ENCODE data around the gene MAPK8. TPM values are rescaled to one million over a fixed set of nuclear protein-coding genes. Genes with fewer than 3 reads are reported as not detected.

MAPK8 gene
- total RNA-seq, 4 donors from 2014 or later: 13.6 to 182 (median 41.7) TPM

GRCh38 chr10:48333856-48334255 is 27.4 kb downstream of the MAPK8 start:
- TF ChIP-seq CTCF (IDR thresholded peaks at IDR 0.05) (no peak), POLR2A (IDR thresholded peaks at IDR 0.05) (no peak)

GRCh38 chr10:48335788-48336187 is 29.3 kb downstream of the MAPK8 start:
- Histone ChIP-seq H3K4me3 (no peak overlapping the region), H3K27me3 (no peaks in the 10 kb centered on the region), H3K36me3 (no peaks in the 10 kb centered on the region), H3K9me3 (no peaks in the 10 kb centered on the region), H3K27ac (no peak overlapping the region), H3K4me1 (no peaks in the 10 kb centered on the region)
- intact Hi-C loops (cut with DNase I; ENCODE audit: low total_unique reads): no loop called here
- TF ChIP-seq CTCF (IDR thresholded peaks at IDR 0.05) (no peak), POLR2A (IDR thresholded peaks at IDR 0.05) (no peak)
- DNase-seq: no peak

More at GRCh38 chr10:48333856-48334255, 27.4 kb downstream of the MAPK8 start:
- DNase-seq: no peak
- intact Hi-C loops (cut with DNase I; ENCODE audit: low total_unique reads): no loop called here
- Histone ChIP-seq H3K27ac (no peak overlapping the region), H3K4me3 (no peak overlapping the region), H3K4me1 (no peaks in the 10 kb centered on the region), H3K36me3 (no peaks in the 10 kb centered on the region), H3K9me3 (no peaks in the 10 kb centered on the region), H3K27me3 (no peaks in the 10 kb centered on the region)

GRCh38 chr10:48336978-48337599 is 30.6 kb downstream of the MAPK8 start:
- DNase-seq: no peak
- no peaks in the 10 kb centered on the region for H3K27me3 ChIP-seq
- H3K36me3 ChIP-seq: no peaks in the 10 kb centered on the region
- H3K9me3 ChIP-seq: no peaks in the 10 kb centered on the region
- no peak overlapping the region for H3K27ac ChIP-seq
- intact Hi-C loops (cut with DNase I; ENCODE audit: low total_unique reads): no loop called here
- no peak overlapping the region for H3K4me3 ChIP-seq
- no peaks in the 10 kb centered on the region for H3K4me1 ChIP-seq
- TF ChIP-seq POLR2A (IDR thresholded peaks at IDR 0.05) (no peak), CTCF (IDR thresholded peaks at IDR 0.05) (no peak)

GRCh38 chr10:48340734-48341133 is 34.3 kb downstream of the MAPK8 start:
- TF ChIP-seq CTCF (IDR thresholded peaks at IDR 0.05): no peak
- TF ChIP-seq POLR2A (IDR thresholded peaks at IDR 0.05): no peak
- Histone ChIP-seq H3K4me3 (no peak overlapping the region), H3K9me3 (no peaks in the 10 kb centered on the region), H3K27ac (no peak overlapping the region), H3K4me1 (no peaks in the 10 kb centered on the region), H3K27me3 (no peaks in the 10 kb centered on the region), H3K36me3 (no peaks in the 10 kb centered on the region)
- DNase-seq: no peak
- intact Hi-C loops (cut with DNase I; ENCODE audit: low total_unique reads): no loop called here

GRCh38 chr10:48343106-48343505 is 36.6 kb downstream of the MAPK8 start:
- Histone ChIP-seq H3K27ac (no peak overlapping the region), H3K4me3 (no peak overlapping the region), H3K9me3 (no peaks in the 10 kb centered on the region), H3K36me3 (no peaks in the 10 kb centered on the region), H3K4me1 (no peaks in the 10 kb centered on the region), H3K27me3 (no peaks in the 10 kb centered on the region)
- no peak for DNase-seq
- no peak for TF ChIP-seq POLR2A (IDR thresholded peaks at IDR 0.05)
- no peak for TF ChIP-seq CTCF (IDR thresholded peaks at IDR 0.05)
- intact Hi-C loops (cut with DNase I; ENCODE audit: low total_unique reads): no loop called here
